Measurements from ENCODE around the gene SLC25A23. TPM values are rescaled to one million over a fixed set of nuclear protein-coding genes. Genes with fewer than 3 reads are reported as not detected.

SLC25A23 gene
- total RNA-seq, 4 donors from 2014 or later = 33.2 to 45.6 (median 42.4) TPM

GRCh38 chr19:6451583-6452222 is 7.9 kb downstream of the SLC25A23 start:
- Histone ChIP-seq H3K4me3 (no peak overlapping the region), H3K27me3 (no peaks in the 10 kb centered on the region), H3K36me3 (peaks cover 3 to 99% (median 9%) of the 10 kb centered on the region in 3 donors), H3K4me1 (no peaks in the 10 kb centered on the region), H3K27ac (no peak overlapping the region), H3K9me3 (peaks cover 0 to 33% (median 0%) of the 10 kb centered on the region in 4 donors)
- DNase-seq (ENCODE audit: low spot score in 2 of 2) = no peak
- 91 to 95% methylated on average over 7 of the region's 7 CpGs for WGBS, 2 donors
- TF ChIP-seq POLR2A (IDR thresholded peaks at IDR 0.05) = no peak
- TF ChIP-seq EP300 (IDR thresholded peaks at IDR 0.05) = no peak
- TF ChIP-seq, protein P1, sequence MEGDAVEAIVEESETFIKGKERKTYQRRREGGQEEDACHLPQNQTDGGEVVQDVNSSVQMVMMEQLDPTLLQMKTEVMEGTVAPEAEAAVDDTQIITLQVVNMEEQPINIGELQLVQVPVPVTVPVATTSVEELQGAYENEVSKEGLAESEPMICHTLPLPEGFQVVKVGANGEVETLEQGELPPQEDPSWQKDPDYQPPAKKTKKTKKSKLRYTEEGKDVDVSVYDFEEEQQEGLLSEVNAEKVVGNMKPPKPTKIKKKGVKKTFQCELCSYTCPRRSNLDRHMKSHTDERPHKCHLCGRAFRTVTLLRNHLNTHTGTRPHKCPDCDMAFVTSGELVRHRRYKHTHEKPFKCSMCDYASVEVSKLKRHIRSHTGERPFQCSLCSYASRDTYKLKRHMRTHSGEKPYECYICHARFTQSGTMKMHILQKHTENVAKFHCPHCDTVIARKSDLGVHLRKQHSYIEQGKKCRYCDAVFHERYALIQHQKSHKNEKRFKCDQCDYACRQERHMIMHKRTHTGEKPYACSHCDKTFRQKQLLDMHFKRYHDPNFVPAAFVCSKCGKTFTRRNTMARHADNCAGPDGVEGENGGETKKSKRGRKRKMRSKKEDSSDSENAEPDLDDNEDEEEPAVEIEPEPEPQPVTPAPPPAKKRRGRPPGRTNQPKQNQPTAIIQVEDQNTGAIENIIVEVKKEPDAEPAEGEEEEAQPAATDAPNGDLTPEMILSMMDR (IDR thresholded peaks at IDR 0.05) = no peak

- WGBS, 2 donors = 92% methylated on average over 5 of the region's 5 CpGs
- Histone ChIP-seq H3K27me3 (no peaks in the 10 kb centered on the region), H3K4me3 (no peak overlapping the region), H3K9me3 (peaks cover 0 to 44% (median 0%) of the 10 kb centered on the region in 4 donors), H3K36me3 (peaks cover 3 to 99% (median 9%) of the 10 kb centered on the region in 3 donors), H3K4me1 (no peaks in the 10 kb centered on the region), H3K27ac (no peak overlapping the region)
- DNase-seq (ENCODE audit: low spot score in 2 of 2) = no peak
- TF ChIP-seq, protein P1 (IDR thresholded peaks at IDR 0.05) = no peak
- TF ChIP-seq EP300 (IDR thresholded peaks at IDR 0.05) (no peak), POLR2A (IDR thresholded peaks at IDR 0.05) (no peak)
These were observed 9.4 kb downstream of the SLC25A23 start for GRCh38 chr19:6450166-6450565.

GRCh38 chr19:6448045-6448444 is 11.5 kb downstream of the SLC25A23 start:
- DNase-seq (ENCODE audit: low spot score in 2 of 2) = no peak
- no peaks in the 10 kb centered on the region for H3K27me3 ChIP-seq
- no peaks in the 10 kb centered on the region for H3K4me1 ChIP-seq
- H3K4me3 ChIP-seq = no peak overlapping the region
- WGBS, 2 donors = 90 to 92% methylated on average over 3 of the region's 3 CpGs
- peaks cover 0 to 22% (median 0%) of the 10 kb centered on the region in 4 donors for H3K9me3 ChIP-seq
- peaks cover 0 to 97% (median 0%) of the 10 kb centered on the region in 3 donors for H3K36me3 ChIP-seq
- no peak overlapping the region for H3K27ac ChIP-seq
- TF ChIP-seq, protein P1 (IDR thresholded peaks at IDR 0.05) = no peak
- TF ChIP-seq POLR2A (IDR thresholded peaks at IDR 0.05) = no peak
- no peak for TF ChIP-seq EP300 (IDR thresholded peaks at IDR 0.05)

DNA sequence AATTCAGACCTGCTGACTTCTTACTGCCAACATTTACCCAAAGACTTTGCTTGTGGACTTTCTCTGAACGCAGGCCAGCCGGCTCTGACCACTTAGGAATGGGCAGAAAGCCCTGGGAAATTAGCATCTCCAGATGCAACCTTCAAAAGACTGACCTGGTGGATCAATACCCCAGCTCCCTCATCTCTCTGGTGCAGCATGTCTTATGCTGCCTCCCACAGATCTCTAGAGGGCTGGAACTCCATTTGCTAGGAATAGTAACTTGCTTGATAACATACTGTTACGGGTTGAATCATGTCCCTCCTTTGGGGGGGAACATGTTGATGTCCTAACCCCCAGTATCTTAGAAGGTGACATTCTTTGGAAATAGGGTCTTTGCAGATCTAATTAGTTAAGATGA is 13.1 kb downstream of the SLC25A23 start:
- Histone ChIP-seq H3K9me3 (peaks cover 0 to 20% (median 0%) of the 10 kb centered on the region in 4 donors), H3K4me1 (no peaks in the 10 kb centered on the region), H3K27ac (no peak overlapping the region), H3K27me3 (no peaks in the 10 kb centered on the region), H3K36me3 (peaks cover 0 to 97% (median 0%) of the 10 kb centered on the region in 3 donors), H3K4me3 (no peak overlapping the region)
- DNase-seq (ENCODE audit: low spot score in 2 of 2) = no peak
- no peak for TF ChIP-seq EP300 (IDR thresholded peaks at IDR 0.05)
- TF ChIP-seq, protein P1 (IDR thresholded peaks at IDR 0.05) = no peak
- no peak for TF ChIP-seq POLR2A (IDR thresholded peaks at IDR 0.05)
- 98% methylated on average over 3 of the region's 3 CpGs for WGBS, 2 donors

DNA sequence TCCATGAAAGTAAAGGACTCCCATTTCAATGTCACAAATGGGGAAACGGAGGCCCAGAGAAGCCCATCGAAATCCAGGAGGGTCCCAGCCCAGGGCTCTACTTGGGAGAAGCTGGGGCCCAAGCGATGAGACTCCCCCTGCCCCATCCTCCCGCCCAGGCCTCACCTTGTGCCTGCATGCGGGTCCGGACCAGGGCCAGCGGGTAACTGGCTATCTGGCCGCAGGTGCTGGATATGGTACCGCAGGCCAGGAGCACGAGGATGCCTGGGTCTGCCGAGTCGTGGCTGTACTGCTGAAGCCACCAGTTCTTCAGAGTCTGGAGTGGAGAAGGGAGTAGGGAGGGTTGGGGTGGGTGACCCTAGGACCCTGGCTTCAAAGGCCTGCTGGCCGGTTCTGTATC is 15.6 kb downstream of the SLC25A23 start:
- H3K36me3 ChIP-seq = peaks cover 0 to 74% (median 0%) of the 10 kb centered on the region in 3 donors

More for the DNA sequence above, 15.6 kb downstream of the SLC25A23 start:
- DNase-seq (ENCODE audit: low spot score in 2 of 2) = no peak
- 87 to 94% methylated on average over 12 to 13 of the region's 13 CpGs for WGBS, 2 donors
- H3K4me3 ChIP-seq = no peak overlapping the region
- H3K4me1 ChIP-seq = no peaks in the 10 kb centered on the region
- peaks cover 0 to 20% (median 0%) of the 10 kb centered on the region in 4 donors for H3K9me3 ChIP-seq
- H3K27me3 ChIP-seq = no peaks in the 10 kb centered on the region
- H3K27ac ChIP-seq = no peak overlapping the region
- TF ChIP-seq EP300 (IDR thresholded peaks at IDR 0.05) (no peak), POLR2A (IDR thresholded peaks at IDR 0.05) (no peak)
- TF ChIP-seq, protein P1 (IDR thresholded peaks at IDR 0.05) = no peak
